Measurements from ENCODE around the gene MYRF.

The MYRF gene

GRCh38 chr11:61780581-61781162 lies 28.2 kb downstream of the MYRF start:
- Histone ChIP-seq H3K27ac (no peak overlapping the region), H3K4me3 (no peak overlapping the region), H3K9ac (ENCODE audit: insufficient read length) (no peak overlapping the region), H3K36me3 (ENCODE audit: insufficient read depth, low read length) (peaks cover 3% of the 10 kb centered on the region; the same call in 1 of the 2 replicates), H3K9me3 (ENCODE audit: low read depth, low read length) (no peaks in the 10 kb centered on the region)
- no peak for TF ChIP-seq EZH2 (IDR thresholded peaks at IDR 0.05)
- no peak for TF ChIP-seq FOXP2 (optimal IDR thresholded peaks at IDR 0.05; ENCODE audit: control extremely low read depth, extremely low read length, insufficient read depth)
- TF ChIP-seq POLR2AphosphoS5 (IDR thresholded peaks at IDR 0.05; ENCODE audit: borderline replicate concordance, low read depth, low read length) = no peak
- DNase-seq (ENCODE audit: low read depth, low spot score) = no peak

GRCh38 chr11:61781585-61781984 lies 29.1 kb downstream of the MYRF start:
- peaks cover 7% of the 10 kb centered on the region; the same call in 1 of the 2 replicates for H3K36me3 ChIP-seq (ENCODE audit: insufficient read depth, low read length)
- no peaks in the 10 kb centered on the region for H3K9me3 ChIP-seq (ENCODE audit: low read depth, low read length)
- no peak for DNase-seq (ENCODE audit: low read depth, low spot score)
- no peak overlapping the region for H3K4me3 ChIP-seq
- no peak overlapping the region for H3K27ac ChIP-seq
- TF ChIP-seq EZH2 (IDR thresholded peaks at IDR 0.05) = no peak
- H3K9ac ChIP-seq (ENCODE audit: insufficient read length) = no peak overlapping the region

- Histone ChIP-seq H3K36me3 (ENCODE audit: insufficient read depth, low read length) (peaks cover 10% of the 10 kb centered on the region; the same call in 1 of the 2 replicates), H3K27ac (no peak overlapping the region), H3K9ac (ENCODE audit: insufficient read length) (no peak overlapping the region), H3K9me3 (ENCODE audit: low read depth, low read length) (no peaks in the 10 kb centered on the region), H3K4me3 (no peak overlapping the region)
- TF ChIP-seq POLR2AphosphoS5 (IDR thresholded peaks at IDR 0.05; ENCODE audit: borderline replicate concordance, low read depth, low read length) (no peak), EZH2 (IDR thresholded peaks at IDR 0.05) (no peak), FOXP2 (optimal IDR thresholded peaks at IDR 0.05; ENCODE audit: control extremely low read depth, extremely low read length, insufficient read depth) (no peak)
- DNase-seq (ENCODE audit: low read depth, low spot score) = no peak
Observed at GRCh38 chr11:61782299-61782698, 29.9 kb downstream of the MYRF start.

- TF ChIP-seq POLR2AphosphoS5 (IDR thresholded peaks at IDR 0.05; ENCODE audit: borderline replicate concordance, low read depth, low read length) = no peak
- no peak for TF ChIP-seq EZH2 (IDR thresholded peaks at IDR 0.05)
- no peak for TF ChIP-seq FOXP2 (optimal IDR thresholded peaks at IDR 0.05; ENCODE audit: control extremely low read depth, extremely low read length, insufficient read depth)
- Histone ChIP-seq H3K9me3 (ENCODE audit: low read depth, low read length) (no peaks in the 10 kb centered on the region), H3K36me3 (ENCODE audit: insufficient read depth, low read length) (peaks cover 10% of the 10 kb centered on the region; the same call in 1 of the 2 replicates), H3K9ac (ENCODE audit: insufficient read length) (no peak overlapping the region), H3K4me3 (no peak overlapping the region), H3K27ac (no peak overlapping the region)
- DNase-seq (ENCODE audit: low read depth, low spot score) = no peak
Observed at GRCh38 chr11:61782841-61783240, 30.4 kb downstream of the MYRF start.

- no peak overlapping the region for H3K27ac ChIP-seq
- no peaks in the 10 kb centered on the region for H3K9me3 ChIP-seq (ENCODE audit: low read depth, low read length)
- no peak overlapping the region for H3K9ac ChIP-seq (ENCODE audit: insufficient read length)
- no peak overlapping the region for H3K4me3 ChIP-seq
- H3K36me3 ChIP-seq (ENCODE audit: insufficient read depth, low read length) = peaks cover 15% of the 10 kb centered on the region
- DNase-seq (ENCODE audit: low read depth, low spot score) = no peak
- no peak for TF ChIP-seq FOXP2 (optimal IDR thresholded peaks at IDR 0.05; ENCODE audit: control extremely low read depth, extremely low read length, insufficient read depth)
- TF ChIP-seq POLR2AphosphoS5 (IDR thresholded peaks at IDR 0.05; ENCODE audit: borderline replicate concordance, low read depth, low read length) = no peak; the same call in 1 of the 2 replicates
- no peak for TF ChIP-seq EZH2 (IDR thresholded peaks at IDR 0.05)
Observed at GRCh38 chr11:61783717-61784505, 31.5 kb downstream of the MYRF start.

GRCh38 chr11:61784506-61784805 lies 32.0 kb downstream of the MYRF start:
- no peak for DNase-seq (ENCODE audit: low read depth, low spot score)
- no peak for TF ChIP-seq FOXP2 (optimal IDR thresholded peaks at IDR 0.05; ENCODE audit: control extremely low read depth, extremely low read length, insufficient read depth)
- no peak for TF ChIP-seq POLR2AphosphoS5 (IDR thresholded peaks at IDR 0.05; ENCODE audit: borderline replicate concordance, low read depth, low read length)
- no peak for TF ChIP-seq EZH2 (IDR thresholded peaks at IDR 0.05)
- Histone ChIP-seq H3K9ac (ENCODE audit: insufficient read length) (no peak overlapping the region), H3K9me3 (ENCODE audit: low read depth, low read length) (no peaks in the 10 kb centered on the region), H3K36me3 (ENCODE audit: insufficient read depth, low read length) (peaks cover 21% of the 10 kb centered on the region), H3K4me3 (no peak overlapping the region), H3K27ac (no peak overlapping the region)

GRCh38 chr11:61785837-61786402 lies 33.5 kb downstream of the MYRF start:
- Histone ChIP-seq H3K27ac (no peak overlapping the region), H3K9me3 (ENCODE audit: low read depth, low read length) (no peaks in the 10 kb centered on the region), H3K4me3 (no peak overlapping the region), H3K9ac (ENCODE audit: insufficient read length) (no peak overlapping the region), H3K36me3 (ENCODE audit: insufficient read depth, low read length) (peaks cover 32% of the 10 kb centered on the region)
- no peak for TF ChIP-seq EZH2 (IDR thresholded peaks at IDR 0.05)
- TF ChIP-seq FOXP2 (optimal IDR thresholded peaks at IDR 0.05; ENCODE audit: control extremely low read depth, extremely low read length, insufficient read depth) = no peak
- TF ChIP-seq POLR2AphosphoS5 (IDR thresholded peaks at IDR 0.05; ENCODE audit: borderline replicate concordance, low read depth, low read length) = no peak
- no peak for DNase-seq (ENCODE audit: low read depth, low spot score)

- H3K36me3 ChIP-seq (ENCODE audit: insufficient read depth, low read length) = peaks cover 32% of the 10 kb centered on the region
- H3K4me3 ChIP-seq = no peak overlapping the region
- no peaks in the 10 kb centered on the region for H3K9me3 ChIP-seq (ENCODE audit: low read depth, low read length)
- H3K27ac ChIP-seq = no peak overlapping the region
- H3K9ac ChIP-seq (ENCODE audit: insufficient read length) = no peak overlapping the region
- DNase-seq (ENCODE audit: low read depth, low spot score) = no peak
- TF ChIP-seq FOXP2 (optimal IDR thresholded peaks at IDR 0.05; ENCODE audit: control extremely low read depth, extremely low read length, insufficient read depth) = no peak
- TF ChIP-seq POLR2AphosphoS5 (IDR thresholded peaks at IDR 0.05; ENCODE audit: borderline replicate concordance, low read depth, low read length) = no peak
- no peak for TF ChIP-seq EZH2 (IDR thresholded peaks at IDR 0.05)
Observed at GRCh38 chr11:61787928-61788491, 35.6 kb downstream of the MYRF start.

All from SK-N-MC (cell line).